Progenitor cell of endocrine pancreas (in vitro differentiated cells): Measurements from ENCODE around the gene TMEM218. TPM values are rescaled to one million over a fixed set of nuclear protein-coding genes. Genes with fewer than 3 reads are reported as not detected.

Source experiments
- DNase-seq: peaks from one replicate; pipeline ENCODE4 v3.0.0; 2021; ENCODE audit warnings: low spot score; ENCODE audit not compliant: unreplicated experiment
- H3K27ac Mint-ChIP-seq: 2 replicates; pipeline ENCODE4 v1.8.0; 2021; ENCODE audit warnings: mild to moderate bottlenecking, moderate library complexity, mixed read lengths
- H3K27me3 Mint-ChIP-seq: 2 replicates; pipeline ENCODE4 v1.8.0; 2021; ENCODE audit warnings: mixed read lengths
- H3K36me3 Mint-ChIP-seq: 2 replicates; pipeline ENCODE4 v1.8.0; 2022; ENCODE audit warnings: mixed read lengths; ENCODE audit not compliant: insufficient read depth
- H3K4me1 Mint-ChIP-seq: 2 replicates; pipeline ENCODE4 v1.8.0; 2021; ENCODE audit warnings: low read depth, mixed read lengths
- H3K4me3 Mint-ChIP-seq: 2 replicates; pipeline ENCODE4 v1.8.0; 2021; ENCODE audit warnings: low read depth, mild to moderate bottlenecking, moderate library complexity, mixed read lengths
- H3K9me3 Mint-ChIP-seq: 2 replicates; pipeline ENCODE4 v1.8.0; 2021; ENCODE audit warnings: low read depth, mixed read lengths
- total RNA-seq: library from RNA; stranded (reverse); gene quantifications from 2 replicates; pipeline ENCODE4 v1.2.1, GENCODE V29; 2021
- TF ChIP-seq, protein P1 (sequence below): fragments of 200-600 bp; sonication (generic); IDR thresholded peaks from one replicate; pipeline ENCODE4 v1.5.0; 2021; ENCODE audit warnings: antibody characterized with exemption, mild to moderate bottlenecking; ENCODE audit not compliant: unreplicated experiment

Gene TMEM218
- total RNA-seq, 1 donor from 2014 or later = 18.1 TPM

- H3K27ac Mint-ChIP-seq = no peak overlapping the region
- TF ChIP-seq, protein P1, sequence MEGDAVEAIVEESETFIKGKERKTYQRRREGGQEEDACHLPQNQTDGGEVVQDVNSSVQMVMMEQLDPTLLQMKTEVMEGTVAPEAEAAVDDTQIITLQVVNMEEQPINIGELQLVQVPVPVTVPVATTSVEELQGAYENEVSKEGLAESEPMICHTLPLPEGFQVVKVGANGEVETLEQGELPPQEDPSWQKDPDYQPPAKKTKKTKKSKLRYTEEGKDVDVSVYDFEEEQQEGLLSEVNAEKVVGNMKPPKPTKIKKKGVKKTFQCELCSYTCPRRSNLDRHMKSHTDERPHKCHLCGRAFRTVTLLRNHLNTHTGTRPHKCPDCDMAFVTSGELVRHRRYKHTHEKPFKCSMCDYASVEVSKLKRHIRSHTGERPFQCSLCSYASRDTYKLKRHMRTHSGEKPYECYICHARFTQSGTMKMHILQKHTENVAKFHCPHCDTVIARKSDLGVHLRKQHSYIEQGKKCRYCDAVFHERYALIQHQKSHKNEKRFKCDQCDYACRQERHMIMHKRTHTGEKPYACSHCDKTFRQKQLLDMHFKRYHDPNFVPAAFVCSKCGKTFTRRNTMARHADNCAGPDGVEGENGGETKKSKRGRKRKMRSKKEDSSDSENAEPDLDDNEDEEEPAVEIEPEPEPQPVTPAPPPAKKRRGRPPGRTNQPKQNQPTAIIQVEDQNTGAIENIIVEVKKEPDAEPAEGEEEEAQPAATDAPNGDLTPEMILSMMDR = no peak
- peaks cover 27% of the 10 kb centered on the region for H3K27me3 Mint-ChIP-seq
- H3K4me1 Mint-ChIP-seq = peaks cover 14% of the 10 kb centered on the region
- no peak for DNase-seq
- no peak overlapping the region for H3K4me3 Mint-ChIP-seq
- no peaks in the 10 kb centered on the region for H3K9me3 Mint-ChIP-seq
- H3K36me3 Mint-ChIP-seq = no peaks in the 10 kb centered on the region
These were observed 35.5 kb downstream of the TMEM218 start for GRCh38 chr11:125075900-125076317.

DNA sequence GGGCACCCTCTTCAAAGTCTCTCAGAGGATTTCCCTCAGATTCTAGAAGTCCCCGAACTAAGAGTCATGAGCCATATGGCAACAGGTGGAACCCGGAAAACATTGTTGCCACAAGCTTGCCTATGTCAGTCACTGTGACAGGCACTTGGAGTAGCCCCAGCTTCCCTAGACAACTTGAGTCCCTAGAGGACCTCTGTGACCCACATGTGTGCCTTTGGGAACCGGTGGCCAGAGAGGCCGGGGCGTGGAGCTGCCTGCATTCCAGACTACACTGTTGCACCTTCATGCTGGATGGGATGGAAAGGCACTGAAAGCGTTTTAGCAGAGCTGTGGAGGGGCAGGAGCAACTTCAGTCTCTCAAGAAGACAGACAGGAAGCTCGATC is 36.2 kb downstream of the TMEM218 start:
- H3K36me3 Mint-ChIP-seq = no peaks in the 10 kb centered on the region
- H3K4me3 Mint-ChIP-seq = no peak overlapping the region
- no peaks in the 10 kb centered on the region for H3K9me3 Mint-ChIP-seq
- no peak for DNase-seq
- peaks cover 16% of the 10 kb centered on the region for H3K4me1 Mint-ChIP-seq
- no peak overlapping the region for H3K27ac Mint-ChIP-seq
- TF ChIP-seq, protein P1 = no peak
- peaks cover 27% of the 10 kb centered on the region for H3K27me3 Mint-ChIP-seq

DNA sequence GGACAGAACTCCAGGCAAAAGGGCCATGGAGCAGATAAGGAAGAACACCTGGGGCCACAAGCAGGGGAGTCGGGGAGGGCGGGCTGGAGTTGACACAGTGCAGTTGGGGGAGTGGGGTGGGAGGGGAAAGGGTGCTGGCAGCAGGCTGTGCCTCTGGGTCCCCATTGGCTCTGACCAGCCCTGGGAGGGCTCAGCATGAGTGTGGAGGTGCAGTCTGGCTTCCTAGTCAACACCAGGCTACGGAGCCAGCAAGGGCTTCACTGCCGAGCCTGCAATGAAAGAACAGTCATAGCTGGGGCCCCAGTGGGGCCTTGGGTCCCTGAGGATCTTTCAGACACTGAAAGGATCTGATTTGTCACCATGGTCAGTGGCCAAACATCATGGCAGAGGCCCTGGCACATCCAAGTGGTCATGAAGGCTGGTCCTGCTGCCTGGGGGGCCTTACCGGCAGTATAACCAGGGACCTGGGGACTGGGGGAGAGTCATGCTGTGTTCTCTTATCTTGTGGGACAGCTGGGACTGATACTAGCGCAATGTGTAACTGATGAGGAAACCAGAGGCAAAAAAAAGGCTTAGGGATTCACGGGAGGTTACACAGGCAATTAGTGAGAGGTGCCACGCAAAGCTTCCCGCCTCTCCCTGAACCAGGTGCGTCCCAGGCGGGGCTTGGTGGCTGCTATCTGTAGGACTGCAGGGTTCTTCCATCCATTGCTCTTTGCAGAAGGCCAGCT is 36.8 kb downstream of the TMEM218 start:
- H3K4me3 Mint-ChIP-seq = no peak overlapping the region
- H3K36me3 Mint-ChIP-seq = no peaks in the 10 kb centered on the region
- H3K27ac Mint-ChIP-seq = no peak overlapping the region
- H3K4me1 Mint-ChIP-seq = peaks cover 16% of the 10 kb centered on the region
- TF ChIP-seq, protein P1 = no peak
- no peak for DNase-seq
- no peaks in the 10 kb centered on the region for H3K9me3 Mint-ChIP-seq
- peaks cover 27% of the 10 kb centered on the region for H3K27me3 Mint-ChIP-seq

DNA sequence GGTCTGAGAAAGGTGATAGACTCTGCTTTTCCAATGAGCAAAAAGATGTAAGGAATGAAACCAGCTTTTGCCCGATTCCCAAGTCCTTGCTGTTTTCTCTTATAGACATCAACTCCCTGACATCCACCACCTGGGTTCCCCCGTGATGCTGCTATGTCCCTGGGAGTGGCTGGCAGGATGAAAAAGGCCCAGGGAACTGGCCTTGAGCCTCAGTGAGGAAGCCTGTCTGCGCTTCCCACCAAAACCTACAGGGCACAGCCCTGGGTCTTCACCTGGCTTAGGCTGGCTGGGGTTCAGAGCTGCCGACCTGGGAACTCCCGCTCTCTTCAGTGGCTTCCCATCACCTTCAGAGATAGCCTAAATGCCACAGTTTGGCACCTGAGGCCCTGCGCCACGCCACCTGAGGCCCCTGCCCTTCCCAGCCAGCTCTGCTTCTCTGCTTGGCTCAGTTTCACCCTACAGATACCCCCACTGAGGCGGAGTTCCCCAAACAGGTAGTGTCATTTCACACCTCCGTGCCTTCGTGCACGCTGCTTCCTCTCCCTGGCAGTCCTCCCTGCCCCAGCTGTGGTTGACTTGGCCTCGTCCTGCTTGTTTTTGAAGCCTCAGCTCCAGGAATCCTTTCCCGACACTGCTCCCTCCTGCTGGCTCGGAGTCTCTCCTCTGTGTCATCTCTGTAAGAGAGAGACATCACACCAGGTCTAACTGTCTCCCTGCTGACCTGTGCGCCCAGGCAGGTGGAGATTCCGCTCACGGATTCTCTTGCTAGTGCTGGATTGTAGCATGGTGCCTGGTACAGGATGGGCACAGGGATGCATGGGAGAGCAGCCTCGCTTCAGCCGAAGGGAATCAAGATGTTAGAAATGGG is 37.6 kb downstream of the TMEM218 start:
- TF ChIP-seq, protein P1 = no peak
- Mint-ChIP-seq H3K27ac (no peak overlapping the region), H3K27me3 (peaks cover 32% of the 10 kb centered on the region)

DNA sequence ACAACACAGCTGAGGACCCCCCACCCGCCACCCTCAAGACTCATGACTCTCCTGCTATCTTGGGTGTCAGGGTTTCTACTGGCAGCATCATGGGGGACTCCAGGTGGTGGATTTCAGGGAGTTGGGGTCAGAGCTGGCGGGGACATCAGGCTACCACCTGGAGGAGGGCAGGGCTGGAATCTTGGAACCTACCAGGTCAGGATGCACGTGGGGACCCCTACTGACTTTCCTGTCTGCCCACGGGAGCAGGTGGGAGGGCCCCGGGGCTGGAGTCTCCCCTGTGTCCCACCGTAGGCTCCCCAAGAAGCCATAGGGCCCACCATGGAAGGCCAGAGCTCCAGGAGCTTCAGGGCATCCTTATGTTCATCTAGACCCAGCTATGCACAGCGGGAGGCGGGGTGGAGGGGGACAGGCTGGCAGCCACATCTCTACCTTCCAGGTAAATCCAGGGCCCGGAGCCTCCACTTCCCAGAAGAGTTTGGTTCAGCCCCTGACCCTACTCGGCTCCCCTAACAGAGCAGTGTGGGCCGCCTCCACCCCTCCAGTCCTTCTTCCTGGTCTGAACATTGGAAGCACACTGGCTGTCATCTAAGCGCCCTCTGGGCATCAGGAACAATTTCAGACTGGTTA is 38.4 kb downstream of the TMEM218 start:
- H3K4me1 Mint-ChIP-seq = peaks cover 16% of the 10 kb centered on the region
- no peaks in the 10 kb centered on the region for H3K9me3 Mint-ChIP-seq
- no peak for DNase-seq
- H3K27me3 Mint-ChIP-seq = peaks cover 29% of the 10 kb centered on the region
- no peaks in the 10 kb centered on the region for H3K36me3 Mint-ChIP-seq
- no peak overlapping the region for H3K27ac Mint-ChIP-seq
- TF ChIP-seq, protein P1 = no peak
- H3K4me3 Mint-ChIP-seq = no peak overlapping the region

More for the DNA sequence above, 37.6 kb downstream of the TMEM218 start:
- Mint-ChIP-seq H3K36me3 (no peaks in the 10 kb centered on the region), H3K4me3 (no peak overlapping the region), H3K4me1 (peaks cover 16% of the 10 kb centered on the region), H3K9me3 (no peaks in the 10 kb centered on the region)
- no peak for DNase-seq
